ENCODE data around the gene ZW10.

The ZW10 gene

GRCh38 chr11:113697111-113697510 is 76.4 kb downstream of the ZW10 start:
- no peak for DNase-seq (ENCODE audit: low spot score)

GRCh38 chr11:113695207-113695606 is 78.3 kb downstream of the ZW10 start:
- DNase-seq (ENCODE audit: low spot score), result no peak

DNA sequence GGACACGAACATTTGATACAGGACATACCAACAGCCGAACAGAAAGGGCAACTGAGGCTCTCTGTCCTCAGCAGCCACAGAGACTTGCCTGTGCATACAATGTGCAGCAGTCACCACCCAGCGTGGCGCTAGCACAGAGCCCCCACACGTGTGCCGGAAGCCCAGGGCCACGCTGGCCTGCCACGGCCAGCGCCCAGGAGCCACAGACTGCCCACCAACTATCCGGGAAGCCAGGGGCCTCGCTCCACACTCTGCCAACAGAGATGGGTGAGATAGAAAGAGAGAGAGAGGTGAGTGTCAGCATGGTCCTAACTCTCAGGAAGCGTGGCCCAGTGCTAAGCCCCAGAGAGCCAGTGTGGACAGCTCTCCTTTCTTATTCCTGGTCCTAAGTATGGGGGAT is 79.1 kb downstream of the ZW10 start:
- DNase-seq (ENCODE audit: low spot score), result no peak

DNA sequence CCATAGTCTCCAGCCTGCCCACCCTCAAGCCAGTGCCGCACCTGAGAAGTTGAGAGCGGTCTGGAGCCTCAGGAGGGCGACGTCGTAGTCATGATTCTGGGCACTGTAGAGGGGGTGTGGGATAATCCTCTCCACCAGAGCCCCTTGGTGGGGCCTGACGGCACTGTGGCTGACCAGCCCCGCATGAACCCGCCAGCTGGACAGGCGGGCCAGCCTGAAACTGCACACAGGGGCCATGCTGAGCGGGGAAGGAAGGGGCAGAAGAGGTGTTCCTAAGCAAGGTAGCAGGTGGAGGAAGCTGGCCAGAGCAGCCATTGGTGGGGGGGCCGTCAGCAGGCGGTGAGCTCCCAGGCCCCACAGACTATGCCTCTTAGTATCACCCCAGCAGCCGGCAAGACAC is 80.5 kb downstream of the ZW10 start:
- no peak for DNase-seq (ENCODE audit: low spot score)

- peak; percentile 50 for DNase-seq (ENCODE audit: low spot score)
These were observed 82.6 kb downstream of the ZW10 start for GRCh38 chr11:113690619-113691569.

- DNase-seq (ENCODE audit: low spot score), result no peak
These were observed 83.5 kb downstream of the ZW10 start for GRCh38 chr11:113689768-113690618.

DNA sequence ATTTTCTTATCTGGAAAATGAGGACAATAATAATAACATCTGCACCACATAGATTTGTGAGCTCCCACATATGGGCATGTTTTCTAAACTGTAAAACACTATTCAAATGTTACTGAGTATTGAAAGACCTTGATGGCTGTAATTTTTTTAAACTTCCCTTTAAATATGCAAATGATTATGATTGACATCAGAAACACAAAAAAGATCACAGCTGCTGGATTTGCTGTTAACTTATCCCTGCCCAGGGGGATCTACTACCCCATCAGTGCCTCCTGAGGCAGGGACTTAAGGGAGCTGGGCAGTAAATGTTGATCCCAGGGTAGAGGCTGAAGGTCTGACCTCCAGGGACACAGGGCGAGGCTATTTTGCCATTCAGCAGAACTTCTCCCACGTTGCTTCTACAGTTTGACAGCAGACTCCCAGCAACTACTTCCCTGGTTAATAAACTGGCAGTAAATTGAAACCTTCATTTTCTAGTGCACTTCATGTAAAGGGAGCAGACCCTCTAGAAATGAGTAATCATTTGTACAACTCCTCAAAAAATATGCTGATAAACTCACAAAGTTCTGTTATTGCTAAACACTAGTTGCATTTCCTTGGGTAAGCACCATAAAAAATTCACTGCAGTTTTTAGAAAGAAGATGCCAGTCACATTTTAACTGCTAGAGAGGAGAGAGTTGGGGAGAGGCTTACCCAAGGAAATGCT is 87.7 kb downstream of the ZW10 start:
- DNase-seq (ENCODE audit: low spot score), result no peak

DNA sequence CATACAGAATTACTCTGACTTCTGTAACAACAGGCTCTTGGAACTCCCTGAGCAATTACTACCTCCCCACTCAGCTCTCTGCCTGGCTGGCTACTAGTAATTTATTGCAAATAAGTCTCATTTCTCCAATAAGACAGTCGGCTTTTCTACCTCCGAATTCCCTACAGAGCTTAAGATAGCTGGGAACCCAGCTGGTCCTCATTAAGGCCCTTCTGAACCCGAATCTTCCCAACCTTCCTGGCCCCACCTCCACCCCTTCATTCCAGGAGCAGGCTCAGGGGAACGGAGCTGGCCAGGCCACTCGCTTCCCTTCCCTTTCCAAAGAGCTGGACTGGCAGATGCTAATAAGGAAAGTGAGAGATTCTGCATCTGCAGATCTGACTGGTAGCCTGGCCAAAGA is 89.0 kb downstream of the ZW10 start:
- DNase-seq (ENCODE audit: low spot score), result no peak

DNA sequence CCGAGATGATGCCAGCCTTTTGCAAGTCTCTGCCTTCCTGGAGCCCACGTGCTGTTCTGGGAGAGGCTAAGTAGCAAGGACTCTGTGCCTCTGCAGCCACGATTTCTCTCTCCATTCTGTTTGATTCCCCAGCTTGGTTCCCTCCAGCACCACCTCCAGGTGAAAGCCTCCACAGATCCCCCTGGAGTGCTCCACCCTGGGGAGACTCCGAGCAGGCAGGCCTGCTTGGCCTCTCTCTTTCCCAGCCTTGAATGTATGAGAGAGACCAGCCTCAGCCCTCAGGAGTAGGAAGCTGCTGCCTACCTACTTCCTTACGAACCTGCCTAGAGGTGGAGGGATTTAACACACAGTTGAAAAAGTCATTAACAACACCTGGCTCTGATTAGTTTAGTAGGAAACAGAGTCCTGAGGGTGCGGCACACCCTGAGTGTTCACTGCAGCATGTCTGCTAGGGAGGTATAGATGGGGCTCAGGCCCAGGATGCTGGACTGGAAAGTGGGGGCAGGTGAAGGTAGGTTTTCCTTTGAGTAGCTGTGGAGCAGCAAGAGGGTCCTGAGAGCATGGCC is 89.9 kb downstream of the ZW10 start:
- no peak for DNase-seq (ENCODE audit: low spot score)
